HG03571 (cell line): ENCODE results near the gene ZNF439.
"Not testable (repeated sequence)": the region's sequence is repeated elsewhere in the genome, so short reads cannot be mapped to it uniquely, and the experiment has no call there.

Experiments
- ATAC-seq: cut with Tn5 transposase; IDR thresholded peaks from one replicate; pipeline ENCODE4 v1.9.1; 2021; ENCODE audit not compliant: unreplicated experiment

Gene ZNF439

DNA sequence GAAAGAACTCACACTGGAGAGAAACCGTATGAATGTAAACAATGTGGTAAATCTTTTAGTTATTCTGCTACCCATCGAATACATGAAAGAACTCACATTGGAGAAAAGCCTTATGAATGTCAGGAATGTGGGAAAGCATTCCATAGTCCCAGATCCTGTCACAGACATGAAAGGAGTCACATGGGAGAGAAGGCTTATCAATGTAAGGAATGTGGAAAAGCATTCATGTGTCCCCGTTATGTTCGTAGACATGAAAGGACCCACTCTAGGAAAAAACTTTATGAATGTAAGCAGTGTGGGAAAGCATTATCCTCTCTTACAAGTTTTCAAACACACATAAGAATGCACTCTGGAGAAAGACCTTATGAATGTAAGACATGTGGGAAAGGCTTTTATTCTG is 19.2 kb downstream of the ZNF439 start:
- ATAC-seq: not testable (repeated sequence)

- no peak for ATAC-seq
These were observed 19.7 kb downstream of the ZNF439 start for GRCh38 chr19:11868188-11868587.

- ATAC-seq: no peak
These were observed 24.1 kb downstream of the ZNF439 start for GRCh38 chr19:11872624-11873023.

- ATAC-seq: no peak
These were observed 25.2 kb downstream of the ZNF439 start for GRCh38 chr19:11873762-11874161.

GRCh38 chr19:11879687-11880266 is 31.3 kb downstream of the ZNF439 start:
- not testable (repeated sequence) for ATAC-seq

- no peak for ATAC-seq
These were observed 32.1 kb downstream of the ZNF439 start for GRCh38 chr19:11880598-11880997.

DNA sequence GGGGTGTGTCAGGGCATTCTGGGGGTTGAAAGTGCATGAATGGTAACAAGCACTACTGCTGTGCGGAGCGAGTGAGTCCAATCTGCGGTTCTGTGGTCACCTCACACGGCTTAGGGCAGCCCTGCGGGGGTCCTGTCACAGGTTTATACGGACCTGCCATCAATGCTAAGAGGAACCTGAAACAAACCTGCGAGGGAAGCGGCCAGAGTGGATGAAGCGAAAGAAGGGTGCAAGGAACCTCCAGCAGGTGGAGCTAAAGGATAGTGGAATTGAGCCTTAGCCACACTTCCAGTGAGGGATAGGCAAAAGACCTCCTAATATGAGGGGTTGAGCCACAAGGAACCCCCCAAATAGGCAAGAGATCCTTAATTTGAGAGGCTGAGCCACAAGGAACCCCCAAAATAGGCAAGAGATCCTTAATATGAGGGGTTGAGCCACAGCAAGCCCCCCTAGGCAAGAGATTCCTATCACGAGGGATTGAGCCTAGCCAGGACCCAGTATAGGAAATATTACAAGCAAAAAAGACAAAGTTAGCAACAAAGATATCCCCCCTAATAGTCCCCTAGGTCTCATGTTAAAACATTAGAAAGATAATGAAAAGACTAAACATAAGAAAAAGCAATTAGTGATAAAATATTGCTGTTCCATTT is 32.8 kb downstream of the ZNF439 start:
- ATAC-seq: no peak

- no peak for ATAC-seq
These were observed 34.1 kb downstream of the ZNF439 start for GRCh38 chr19:11882606-11883005.

DNA sequence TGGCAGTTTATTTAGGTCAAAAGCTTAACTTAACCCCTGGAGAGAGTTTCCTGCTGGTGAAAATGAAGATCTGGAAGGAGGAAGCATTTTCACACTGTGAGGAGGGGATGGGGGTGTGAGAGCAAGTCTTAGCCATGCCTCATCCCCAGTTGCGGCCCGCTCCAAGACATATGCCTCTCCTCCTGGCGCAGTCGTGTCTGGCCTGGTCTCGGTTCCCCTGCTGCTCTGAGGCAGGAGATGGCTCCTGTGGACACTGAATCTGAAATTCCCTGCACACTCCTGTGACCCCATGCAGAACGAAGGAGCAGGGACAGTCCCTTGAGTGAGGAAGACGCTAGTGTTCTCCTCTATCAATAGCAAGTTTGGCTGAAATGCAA is 38.7 kb downstream of the ZNF439 start:
- ATAC-seq: no peak

GRCh38 chr19:11887611-11888531 is 39.3 kb downstream of the ZNF439 start, which contains the start of gene ZNF69:
ZNF69 (plus strand) TSS chr19:11887782; CDS start chr19:11887924, 142 bp downstream.
- no peak for ATAC-seq

- not testable (repeated sequence) for ATAC-seq
These were observed 41.4 kb downstream of the ZNF439 start for GRCh38 chr19:11889901-11890300.

GRCh38 chr19:11890634-11891033 is 42.1 kb downstream of the ZNF439 start:
- no peak for ATAC-seq

- ATAC-seq: no peak
These were observed 46.3 kb downstream of the ZNF439 start for GRCh38 chr19:11894851-11895250.

DNA sequence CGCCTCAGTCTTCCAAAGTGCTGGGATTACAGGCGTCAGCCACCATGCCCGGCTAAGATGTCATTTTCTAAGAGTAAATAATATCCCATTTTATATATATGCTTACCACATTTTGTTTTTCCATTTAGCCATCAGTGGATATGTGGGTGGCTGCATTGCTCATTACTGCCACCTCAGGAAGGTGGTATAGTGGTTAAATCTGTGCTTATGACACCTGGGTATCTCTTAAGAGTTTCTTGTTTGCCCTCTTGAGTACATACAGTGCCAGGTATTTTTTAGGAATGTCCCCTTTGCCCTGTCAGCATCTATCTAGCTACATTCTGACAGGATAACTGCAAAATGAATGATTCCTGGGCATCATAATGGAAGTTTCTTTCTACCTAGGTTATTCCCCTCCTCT is 53.7 kb downstream of the ZNF439 start:
- no peak for ATAC-seq

- no peak for ATAC-seq
These were observed 57.4 kb downstream of the ZNF439 start for GRCh38 chr19:11905928-11906327.

DNA sequence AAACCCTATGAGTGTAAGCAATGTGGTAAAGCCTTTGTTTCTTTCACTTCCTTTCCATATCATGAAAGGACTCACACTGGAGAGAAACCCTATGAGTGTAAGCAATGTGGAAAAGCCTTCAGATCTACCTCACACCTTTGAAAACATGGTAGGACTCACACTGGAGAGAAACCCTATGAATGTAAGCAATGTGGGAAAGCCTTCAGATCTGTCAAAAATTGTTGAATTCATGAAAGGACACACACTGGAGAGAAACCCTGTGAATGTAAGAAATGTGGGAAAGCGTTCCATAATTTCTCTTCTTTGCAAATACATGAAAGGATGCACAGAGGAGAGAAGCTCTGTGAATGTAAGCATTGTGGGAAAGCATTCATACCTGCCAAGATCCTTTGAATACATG is 63.4 kb downstream of the ZNF439 start:
- not testable (repeated sequence) for ATAC-seq

DNA sequence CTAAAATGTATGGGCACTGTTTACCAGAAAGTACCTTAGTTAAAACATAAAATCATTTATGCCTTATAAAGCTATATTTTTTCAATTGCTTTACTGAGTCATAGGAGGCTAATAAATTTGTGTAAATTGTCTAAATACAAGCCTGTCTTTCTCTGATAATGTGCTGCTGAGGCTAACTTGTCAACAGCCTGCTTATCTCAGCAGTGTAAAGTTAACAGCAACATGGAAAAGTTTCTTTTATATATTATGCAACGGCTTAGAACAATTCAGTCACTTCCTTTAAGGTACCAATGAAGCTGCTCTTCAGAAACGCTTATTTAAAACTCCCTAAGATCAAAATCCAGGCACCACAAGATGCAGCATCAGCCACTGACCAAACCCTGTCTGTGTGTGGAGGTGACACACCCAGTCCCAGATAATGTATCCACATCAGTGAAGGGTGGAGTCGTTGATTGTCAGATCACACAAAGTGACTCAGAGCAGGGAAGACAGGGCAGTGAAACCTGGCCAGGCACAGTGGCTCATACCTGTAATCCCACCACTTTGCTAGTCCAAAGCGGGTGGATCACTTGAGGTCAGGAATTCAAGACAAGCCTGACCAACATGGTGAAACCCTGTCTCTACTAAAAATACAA is 66.0 kb downstream of the ZNF439 start:
- not testable (repeated sequence) for ATAC-seq
